OCI-LY1 (cell line): ENCODE data around the gene GLI3.

Experiments used
- CTCF ChIP-seq: fragments of 200-600 bp; sonication (generic), shearing (Covaris generic); IDR thresholded peaks from 2 replicates; pipeline ENCODE4 v1.5.1; 2017; ENCODE audit warnings: mild to moderate bottlenecking, antibody characterized with exemption, low read length, moderate library complexity, mixed read lengths
- EZH2 ChIP-seq: fragments of 200-600 bp; sonication (generic), shearing (Covaris generic); IDR thresholded peaks from 2 replicates; pipeline ENCODE4 v1.8.0; 2017; ENCODE audit warnings: borderline replicate concordance, mixed run types, mild to moderate bottlenecking, antibody characterized with exemption, low read length, moderate library complexity, mixed read lengths

- no peak for TF ChIP-seq CTCF
- TF ChIP-seq EZH2, result no peak
Measured at GRCh38 chr7:42064534-42064933, 172.5 kb downstream of the GLI3 start.
